NCI-H2196 treated with DMSO at 0.1 percent for 48 hours (cell line): ENCODE results near the gene MSANTD3.

Experiments used
- DNase-seq: peaks from one replicate; lab custom pipeline; 2025; ENCODE audit not compliant: unreplicated experiment; lab: John Stamatoyannopoulos, UW

Gene MSANTD3

DNA sequence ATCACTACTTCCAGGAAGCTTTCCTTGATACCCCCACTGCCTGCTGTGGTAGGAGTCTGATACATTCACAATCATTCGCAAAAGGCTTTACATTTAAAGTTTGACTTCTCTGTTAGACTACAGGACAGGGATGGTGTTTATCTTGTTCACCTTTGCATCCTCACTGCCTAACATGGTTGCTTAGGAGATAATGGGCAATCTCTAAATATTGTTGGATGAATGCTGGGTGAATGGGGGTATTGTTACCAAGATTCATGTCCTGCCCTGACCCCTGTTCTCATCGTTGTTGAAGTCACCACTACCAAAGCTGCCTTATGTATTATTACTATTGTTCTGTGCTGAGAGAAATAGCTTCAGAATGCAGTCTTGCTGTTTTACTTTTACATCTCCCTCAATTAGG, 38.3 kb downstream of the MSANTD3 start:
- DNase-seq: no peak

DNA sequence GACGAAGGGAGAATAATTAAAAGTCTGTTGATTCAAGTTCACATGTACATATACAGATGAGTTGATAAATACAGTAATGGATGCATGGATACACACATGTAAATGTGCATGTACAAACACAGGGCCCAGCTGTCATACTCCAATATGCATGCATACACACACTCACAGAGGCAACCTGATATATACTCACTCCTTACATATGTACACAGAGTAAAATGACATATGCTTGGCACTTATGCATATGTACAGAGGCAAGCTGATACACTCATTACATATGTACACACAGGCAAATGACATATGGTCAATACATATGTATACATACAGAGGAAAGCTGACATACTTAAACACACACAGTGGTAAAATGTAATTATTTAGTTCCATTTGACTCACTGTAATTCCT, 38.8 kb downstream of the MSANTD3 start:
- no peak for DNase-seq

DNA sequence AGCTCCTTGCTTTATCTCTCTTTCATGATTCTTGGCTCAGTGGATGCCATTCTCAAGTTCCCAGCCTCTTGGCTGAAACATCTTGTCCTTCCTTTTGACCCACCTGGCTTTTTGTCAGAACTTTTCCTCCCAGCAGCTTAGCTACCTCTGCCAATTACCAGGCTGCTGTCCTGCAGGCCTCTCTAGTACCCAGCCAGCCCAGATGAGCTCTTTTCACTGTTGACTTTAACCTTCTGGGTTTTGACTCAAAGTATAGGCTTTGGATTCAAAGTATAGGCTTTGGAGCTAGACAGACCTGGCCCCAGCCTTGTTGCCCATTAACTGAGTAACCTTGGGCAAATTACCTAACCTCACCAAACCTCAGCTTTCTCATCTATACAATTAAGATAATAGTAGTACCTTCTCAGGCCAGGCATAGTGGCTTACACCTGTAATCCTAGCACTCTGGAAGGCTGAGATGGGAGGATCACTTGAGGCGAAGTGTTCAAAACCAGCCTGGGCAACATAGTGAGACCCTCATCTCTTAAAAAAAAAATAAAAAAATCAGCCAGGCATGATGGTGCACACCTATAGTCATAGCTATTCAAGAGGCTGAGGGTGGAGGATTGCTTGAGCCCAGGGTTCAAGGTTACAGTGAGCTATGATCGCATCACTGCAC, 39.4 kb downstream of the MSANTD3 start:
- no peak for DNase-seq

GRCh38 chr9:100466829-100467221, 39.9 kb downstream of the MSANTD3 start:
- DNase-seq: no peak

DNA sequence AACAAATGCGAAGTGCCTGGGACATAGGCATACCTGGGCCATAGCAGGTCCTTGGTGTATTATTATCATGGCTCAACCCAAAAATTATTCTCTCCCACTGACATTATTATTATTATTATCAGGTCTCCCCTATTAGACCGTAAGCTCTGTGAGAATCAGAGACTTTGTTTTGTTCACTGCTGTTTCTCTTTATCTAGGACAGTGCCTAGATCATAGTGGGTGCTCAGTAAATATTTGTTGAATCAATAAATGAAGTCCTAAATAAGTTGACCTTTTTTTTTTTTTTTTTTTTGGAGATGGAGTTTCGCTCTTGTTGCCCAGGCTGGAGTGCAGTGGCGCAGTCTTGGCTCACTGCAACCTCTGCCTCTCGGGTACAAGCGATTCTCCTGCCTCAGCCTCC, 41.1 kb downstream of the MSANTD3 start:
- DNase-seq: no peak

DNA sequence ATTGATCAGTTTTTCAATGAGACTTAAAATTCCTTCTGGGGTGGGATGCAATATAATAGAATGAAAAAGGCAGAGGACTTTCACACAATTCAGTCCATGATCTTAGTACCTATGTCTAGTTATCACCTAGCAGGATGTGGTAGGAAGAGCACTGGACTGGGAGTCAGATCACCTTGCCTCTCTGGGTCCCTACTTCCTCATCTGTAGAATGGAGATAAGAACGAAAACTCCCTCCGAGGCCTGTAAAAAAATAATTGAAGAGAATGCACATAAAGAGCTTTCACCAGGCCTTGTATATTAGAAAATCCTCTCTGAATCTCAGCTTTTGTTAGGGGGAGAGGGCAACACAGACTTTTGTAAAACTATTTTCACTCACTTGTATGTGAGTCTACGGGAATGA, 45.3 kb downstream of the MSANTD3 start:
- no peak for DNase-seq

DNA sequence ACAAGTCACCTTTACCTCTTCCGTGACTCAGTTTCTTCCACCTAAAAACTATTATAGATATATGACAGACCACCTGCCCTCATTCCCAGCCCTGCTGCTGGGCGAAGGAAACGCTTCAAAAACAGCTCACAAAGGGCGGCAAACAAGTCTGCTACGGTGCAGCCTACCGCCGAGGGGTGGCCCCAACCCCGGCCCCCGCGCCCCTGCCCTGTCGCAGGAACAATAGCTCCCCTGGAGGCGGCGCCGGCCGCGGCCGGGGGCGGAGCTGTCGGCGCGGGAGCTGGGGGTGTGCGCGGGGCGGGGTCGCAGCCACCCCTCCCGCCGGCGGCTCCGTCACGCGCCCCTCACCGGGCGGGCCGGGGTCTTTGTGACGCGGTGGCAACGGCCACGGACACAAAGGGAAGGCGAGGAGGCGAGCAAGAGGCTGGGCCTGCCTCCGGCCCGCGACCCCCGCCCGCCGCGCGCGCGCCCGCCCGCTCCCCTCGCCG, 45.9 kb downstream of the MSANTD3 start, which contains the start of gene TMEFF1:
Gene TMEFF1 (plus strand): TSS at position 362 of the 488 bp plus-strand sequence. CDS start 396 bp downstream, outside the sequence.
- DNase-seq: no peak

DNA sequence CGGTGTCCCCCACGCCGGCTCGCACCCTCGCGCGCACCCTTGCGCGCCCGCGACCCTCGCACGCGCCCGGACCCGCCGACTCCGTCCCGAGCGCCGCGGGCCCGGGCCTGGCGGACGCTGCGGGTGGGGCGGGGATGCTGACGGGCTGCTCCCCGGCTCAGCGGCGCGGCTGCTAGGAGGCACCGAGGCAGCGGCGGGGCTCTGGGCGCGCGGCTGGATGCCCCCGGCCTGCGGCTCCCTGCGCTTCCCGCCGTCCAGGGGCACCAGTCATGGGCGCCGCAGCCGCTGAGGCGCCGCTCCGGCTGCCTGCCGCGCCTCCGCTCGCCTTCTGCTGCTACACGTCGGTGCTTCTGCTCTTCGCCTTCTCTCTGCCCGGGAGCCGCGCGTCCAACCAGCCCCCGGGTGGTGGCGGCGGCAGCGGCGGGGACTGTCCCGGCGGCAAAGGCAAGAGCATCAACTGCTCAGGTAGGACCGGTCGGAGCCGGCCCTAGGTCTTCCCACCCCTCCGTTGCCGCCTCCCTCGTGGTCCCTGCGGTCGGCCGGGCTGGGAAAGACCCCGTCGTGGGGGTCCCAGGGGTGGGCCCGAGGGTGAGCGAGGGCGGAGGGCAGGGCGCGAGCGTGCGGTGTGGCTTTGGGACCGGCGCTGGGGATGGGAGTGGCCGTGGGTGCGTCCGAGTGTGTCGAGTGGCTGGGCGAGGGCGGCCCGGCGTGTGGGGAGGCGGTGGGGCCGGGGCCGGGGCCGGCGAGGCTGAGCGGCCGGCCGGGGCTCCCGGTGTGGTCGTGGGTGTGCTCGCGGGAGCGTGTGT, 46.5 kb downstream of the MSANTD3 start:
- DNase-seq: no peak

DNA sequence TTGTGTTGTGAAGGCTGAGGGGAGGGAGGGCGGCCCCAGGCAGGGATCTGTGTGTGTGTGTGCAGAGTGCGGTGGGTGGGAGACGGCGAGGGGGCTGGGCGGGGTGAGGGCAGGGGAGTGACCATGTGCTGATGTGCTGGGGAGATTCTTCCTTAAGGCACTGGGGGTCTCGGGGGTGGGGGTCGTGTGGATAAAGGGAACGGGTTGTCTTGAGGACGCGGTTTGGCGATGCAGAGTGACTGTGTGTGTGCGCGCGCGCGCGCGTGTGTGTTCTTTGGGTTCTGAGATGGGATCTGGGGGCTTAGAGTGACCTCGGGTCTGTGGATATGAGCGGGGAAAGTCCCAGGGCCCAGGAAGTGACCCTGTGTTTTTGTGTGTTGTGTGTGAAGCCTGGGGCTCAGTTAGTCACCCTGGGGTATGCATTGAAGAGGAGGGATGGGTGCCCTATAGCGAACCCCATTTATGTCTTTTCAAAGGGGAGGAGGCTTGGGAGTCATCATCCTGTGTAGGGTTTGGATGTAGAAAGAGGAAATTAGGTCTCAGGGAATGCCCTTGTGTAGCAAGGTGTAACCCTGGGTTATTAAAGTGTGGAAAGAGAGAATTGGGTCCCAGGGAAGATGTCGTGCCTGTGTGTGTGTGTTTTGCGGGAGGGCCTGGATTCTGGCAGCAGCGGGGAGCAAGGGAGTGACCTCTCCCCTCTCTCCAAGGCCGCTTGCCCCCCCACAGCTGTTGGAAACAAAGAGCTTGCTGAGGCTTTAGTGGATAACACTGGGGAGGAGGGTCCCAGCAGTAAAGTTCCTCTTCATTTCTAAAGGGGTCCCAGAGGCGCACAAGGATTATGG, 47.4 kb downstream of the MSANTD3 start:
- no peak for DNase-seq

DNA sequence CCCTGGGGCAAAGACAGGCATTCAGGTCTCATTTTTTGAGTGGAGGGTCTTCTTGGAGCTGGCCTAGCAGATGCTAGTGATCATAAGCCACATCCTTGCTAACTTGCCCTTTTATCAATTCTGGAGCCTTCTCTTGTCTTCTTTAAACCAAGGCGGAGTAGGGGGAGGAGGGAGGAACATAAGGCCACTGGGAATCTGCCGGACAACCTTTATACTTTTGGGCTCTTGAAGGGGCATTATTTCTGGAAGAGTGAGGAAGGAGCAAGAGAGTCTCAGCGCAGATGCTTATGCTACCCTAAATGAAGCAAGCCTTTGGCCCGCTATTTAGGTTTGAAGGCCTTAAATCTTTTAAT, 48.0 kb downstream of the MSANTD3 start:
- DNase-seq: no peak

DNA sequence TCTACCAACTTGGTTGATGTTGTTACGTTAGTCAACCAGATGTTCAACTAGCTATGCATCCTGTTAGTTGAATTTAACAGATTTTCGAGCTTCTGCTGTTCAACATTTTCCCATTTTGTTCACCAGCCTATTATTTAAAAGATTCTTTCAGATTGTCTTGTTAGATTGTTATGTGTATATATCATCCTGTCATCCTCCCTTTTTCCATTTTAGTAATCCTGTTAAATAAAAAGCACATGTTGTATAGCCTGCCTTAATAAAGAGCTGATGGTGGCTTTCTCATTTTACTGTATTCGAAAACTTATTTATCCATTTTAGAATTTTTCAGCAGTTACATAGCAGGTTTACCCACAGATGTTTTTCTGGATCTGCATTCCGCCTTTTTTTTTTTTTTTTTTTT, 50.3 kb downstream of the MSANTD3 start:
- DNase-seq: no peak

- DNase-seq: no peak
Measured at GRCh38 chr9:100478192-100478591, 51.2 kb downstream of the MSANTD3 start.

DNA sequence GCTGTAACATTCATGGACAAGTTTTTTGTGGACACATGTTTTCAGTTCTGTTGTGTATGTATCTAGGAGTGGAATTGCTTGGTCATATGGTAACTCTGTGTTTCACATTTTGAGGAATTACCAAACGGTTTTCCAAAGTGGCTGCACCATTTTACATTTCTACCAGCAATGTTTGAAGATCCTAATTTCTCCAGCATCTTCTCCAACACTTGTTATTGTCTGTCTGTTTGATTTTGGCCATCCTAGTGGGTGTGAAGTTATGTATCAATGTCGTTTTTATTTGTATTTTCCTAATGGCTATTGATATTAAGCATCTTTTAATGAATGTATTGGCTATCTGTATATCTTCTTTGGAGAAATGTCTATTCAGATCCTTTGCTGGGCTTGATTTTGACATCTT, 52.9 kb downstream of the MSANTD3 start:
- DNase-seq: no peak

- no peak for DNase-seq
Measured at GRCh38 chr9:100485196-100485595, 58.3 kb downstream of the MSANTD3 start.

- DNase-seq: no peak
Measured at GRCh38 chr9:100486479-100487176, 59.7 kb downstream of the MSANTD3 start.

DNA sequence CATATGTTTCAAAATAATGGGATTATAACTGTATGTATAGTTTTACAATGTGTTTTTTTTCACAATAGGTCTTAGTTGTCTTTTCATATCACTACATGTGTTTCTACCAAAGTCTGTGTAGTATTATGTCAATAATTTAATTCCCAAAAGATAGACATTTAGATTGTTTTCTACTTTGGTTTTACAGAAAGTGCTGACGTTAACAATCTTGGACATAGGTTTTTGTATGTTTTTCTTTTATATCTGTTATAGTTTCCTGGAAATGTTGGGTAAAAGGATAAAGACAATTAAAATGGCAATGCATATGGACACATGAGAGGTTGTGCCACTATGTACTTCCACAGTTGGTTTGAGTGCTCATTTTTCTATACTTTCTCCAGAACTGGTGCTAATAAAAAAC, 61.2 kb downstream of the MSANTD3 start:
- DNase-seq: no peak

DNA sequence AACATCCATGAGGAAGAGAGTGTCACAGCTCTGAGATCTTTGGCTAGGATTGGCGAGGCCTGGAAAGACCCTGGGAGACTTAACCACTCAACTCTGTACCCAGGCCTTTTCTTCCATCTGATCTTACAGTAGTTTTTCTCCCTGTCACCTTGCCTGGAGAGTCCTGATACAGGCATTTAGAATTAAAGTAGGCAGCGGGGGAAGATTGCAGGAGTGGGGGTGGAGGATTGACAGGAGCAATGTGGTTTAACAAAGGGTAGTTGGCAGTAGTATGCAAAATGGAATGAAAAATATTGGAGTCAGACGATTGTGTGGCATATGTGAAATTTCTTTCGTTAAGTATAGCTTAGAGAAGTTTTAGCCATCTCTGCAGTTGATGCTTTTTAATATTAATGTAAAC, 62.9 kb downstream of the MSANTD3 start:
- no peak for DNase-seq

GRCh38 chr9:100492952-100493351, 66.0 kb downstream of the MSANTD3 start:
- DNase-seq: no peak

DNA sequence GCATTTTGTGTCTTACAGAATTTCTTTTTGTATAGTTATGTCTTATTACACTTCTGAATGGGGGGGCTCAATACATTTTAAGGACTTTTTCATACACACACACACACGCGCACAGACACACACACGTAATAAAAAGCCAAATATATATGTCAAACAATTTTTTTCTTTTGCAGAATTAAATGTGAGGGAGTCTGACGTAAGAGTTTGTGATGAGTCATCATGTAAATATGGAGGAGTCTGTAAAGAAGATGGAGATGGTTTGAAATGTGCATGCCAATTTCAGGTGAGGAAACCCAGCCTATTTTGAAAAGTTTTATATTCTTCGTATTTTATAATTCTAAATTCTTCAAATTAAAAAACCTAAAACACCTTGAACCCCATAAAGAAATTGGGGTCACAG, 71.6 kb downstream of the MSANTD3 start:
- DNase-seq: no peak

GRCh38 chr9:100499460-100499859, 72.5 kb downstream of the MSANTD3 start:
- DNase-seq: no peak

GRCh38 chr9:100499866-100500265, 72.9 kb downstream of the MSANTD3 start:
- no peak for DNase-seq
